ENCODE results near the gene CACYBP.

DNA sequence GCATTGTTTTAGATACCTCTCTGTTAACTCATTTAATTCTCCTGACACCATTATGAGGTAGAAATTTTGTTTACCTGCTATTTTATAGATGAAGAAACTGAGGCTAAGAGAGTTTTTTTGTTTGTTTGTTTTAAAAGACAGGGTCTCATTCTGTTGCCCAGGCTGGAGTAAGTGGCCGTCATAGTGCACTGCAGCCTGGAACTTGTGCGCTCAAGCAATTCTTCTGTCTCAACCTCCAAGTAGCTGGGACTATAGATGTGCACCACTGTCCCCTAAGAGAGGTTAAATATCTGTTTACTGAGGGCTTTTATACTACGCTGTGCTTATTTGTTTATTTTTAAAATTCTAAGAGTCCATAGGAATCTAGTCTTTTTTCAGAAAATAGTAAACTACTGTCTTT lies 43.7 kb upstream of the CACYBP start:
- TF ChIP-seq, protein P1, sequence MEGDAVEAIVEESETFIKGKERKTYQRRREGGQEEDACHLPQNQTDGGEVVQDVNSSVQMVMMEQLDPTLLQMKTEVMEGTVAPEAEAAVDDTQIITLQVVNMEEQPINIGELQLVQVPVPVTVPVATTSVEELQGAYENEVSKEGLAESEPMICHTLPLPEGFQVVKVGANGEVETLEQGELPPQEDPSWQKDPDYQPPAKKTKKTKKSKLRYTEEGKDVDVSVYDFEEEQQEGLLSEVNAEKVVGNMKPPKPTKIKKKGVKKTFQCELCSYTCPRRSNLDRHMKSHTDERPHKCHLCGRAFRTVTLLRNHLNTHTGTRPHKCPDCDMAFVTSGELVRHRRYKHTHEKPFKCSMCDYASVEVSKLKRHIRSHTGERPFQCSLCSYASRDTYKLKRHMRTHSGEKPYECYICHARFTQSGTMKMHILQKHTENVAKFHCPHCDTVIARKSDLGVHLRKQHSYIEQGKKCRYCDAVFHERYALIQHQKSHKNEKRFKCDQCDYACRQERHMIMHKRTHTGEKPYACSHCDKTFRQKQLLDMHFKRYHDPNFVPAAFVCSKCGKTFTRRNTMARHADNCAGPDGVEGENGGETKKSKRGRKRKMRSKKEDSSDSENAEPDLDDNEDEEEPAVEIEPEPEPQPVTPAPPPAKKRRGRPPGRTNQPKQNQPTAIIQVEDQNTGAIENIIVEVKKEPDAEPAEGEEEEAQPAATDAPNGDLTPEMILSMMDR (optimal IDR thresholded peaks at IDR 0.05 in 1 of 3, IDR thresholded peaks at IDR 0.05 in 1 of 3, conservative IDR thresholded peaks at IDR 0.05 in 1 of 3; ENCODE audit: extremely low read depth in 1 of 3, insufficient read depth in 2 of 3, low read length in 3 of 3) = no peak
- TF ChIP-seq EZH2 (IDR thresholded peaks at IDR 0.05; ENCODE audit: low read length) = no peak
